B cell (primary cell): ENCODE data around the gene ZNF804B.

Source experiments
- CTCF ChIP-seq: fragments of 200-600 bp; IDR thresholded peaks from one replicate; pipeline ENCODE4 v1.8.0; 2022; ENCODE audit warnings: antibody characterized with exemption, mild to moderate bottlenecking
- EZH2 ChIP-seq: IDR thresholded peaks from 2 replicates; pipeline ENCODE4 v1.6.1; 2012; ENCODE audit warnings: borderline replicate concordance, low read depth, mild to moderate bottlenecking, moderate library complexity, low read length; ENCODE audit not compliant: insufficient read depth, poor library complexity, severe bottlenecking

- TF ChIP-seq CTCF (no peak), EZH2 (no peak)
Observed at GRCh38 chr7:89123871-89124270, 364.4 kb downstream of the ZNF804B start.
